Transverse colon (tissue), 4 donors: ENCODE data around the gene SWT1.

ENCODE experiments used
- CTCF ChIP-seq, 5 experiments: fragments of 200-600 bp in 3 of 5; fragments of 450-650 bp in 2 of 5; sonication (generic) in 3 of 5; IDR thresholded peaks; 1 replicate in 2 of 5; 2 replicates in 3 of 5; pipeline ENCODE4 v1.5.1; 2016 to 2017; ENCODE audit warnings: antibody characterized with exemption in 5 of 5, inconsistent platforms in 3 of 5, mild to moderate bottlenecking in 2 of 5, moderate library complexity in 1 of 5
- EP300 ChIP-seq: sonication (generic); formaldehyde crosslinking; IDR thresholded peaks from one replicate; pipeline ENCODE4 v1.6.1; 2017; ENCODE audit warnings: antibody characterized with exemption, low read depth
- POLR2A ChIP-seq: fragments of 450-650 bp; IDR thresholded peaks from one replicate; pipeline ENCODE4 v1.6.1; 2016; ENCODE audit warnings: antibody characterized with exemption, mild to moderate bottlenecking, moderate library complexity
- POLR2AphosphoS5 ChIP-seq, 3 donors: sonication (generic); formaldehyde crosslinking; IDR thresholded peaks; one replicate each; pipeline ENCODE4 v1.6.1; 2016; ENCODE audit warnings: antibody characterized with exemption in 3 of 3

DNA sequence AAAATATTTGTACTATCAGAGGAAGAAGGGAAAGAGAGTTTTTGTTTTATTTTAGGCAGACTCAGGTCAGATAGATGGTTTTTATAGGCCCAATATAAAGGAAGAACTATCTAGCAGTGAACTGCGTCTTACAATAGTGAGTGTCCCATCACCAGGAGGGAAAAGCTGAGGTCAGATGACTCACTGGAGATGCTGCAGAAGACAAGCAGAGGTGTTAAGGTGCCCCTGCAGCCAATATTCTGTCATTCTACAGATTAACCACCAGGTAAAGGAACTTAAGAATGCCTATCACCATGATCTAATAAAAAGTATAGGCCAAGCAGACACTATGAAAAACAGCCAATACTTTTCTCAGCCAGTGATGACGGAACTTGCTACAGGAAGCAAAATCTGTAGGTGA lies 130.5 kb downstream of the SWT1 start:
- TF ChIP-seq POLR2AphosphoS5 (IDR thresholded peaks at IDR 0.05) (no peak), CTCF (IDR thresholded peaks at IDR 0.05) (no peak), POLR2A (no peak), EP300 (no peak)
